ENCODE measurements around the gene TSHZ1. TPM values are rescaled to one million over a fixed set of nuclear protein-coding genes. Genes with fewer than 3 reads are reported as not detected.

TSHZ1 gene
- total and polyA plus RNA-seq, 2 experiments from 2014 or later = 0.23 to 0.38 TPM

- no peaks in the 10 kb centered on the region for H3K4me1 ChIP-seq (ENCODE audit: insufficient read depth)
- H3K4me1 Mint-ChIP-seq = no peaks in the 10 kb centered on the region
- H4K20me1 ChIP-seq (replicated peaks; ENCODE audit: insufficient read depth) = no peaks in the 10 kb centered on the region
- peaks cover 14% of the 10 kb centered on the region for H3K9me3 Mint-ChIP-seq
- H3K27ac Mint-ChIP-seq = no peak overlapping the region
- H3K79me2 ChIP-seq (replicated peaks; ENCODE audit: insufficient read depth) = no peaks in the 10 kb centered on the region
- no peak for ATAC-seq
- TF ChIP-seq EZH2 (IDR thresholded peaks at IDR 0.05; ENCODE audit: low read depth, unreplicated experiment) (no peak), REST (IDR thresholded peaks at IDR 0.05; ENCODE audit: unreplicated experiment) (no peak), STAT1 (IDR thresholded peaks at IDR 0.05; ENCODE audit: unreplicated experiment) (no peak), POLR2AphosphoS5 (IDR thresholded peaks at IDR 0.05; ENCODE audit: low read depth) (no peak), CREB1 (CRISPR knock-in tag; IDR thresholded peaks at IDR 0.05; ENCODE audit: low read depth) (no peak), ZNF331 (CRISPR knock-in tag; IDR thresholded peaks at IDR 0.05; ENCODE audit: low read depth) (no peak), ZNF114 (CRISPR knock-in tag; IDR thresholded peaks at IDR 0.05) (no peak), EZH2phosphoT487 (IDR thresholded peaks at IDR 0.05; ENCODE audit: unreplicated experiment) (no peak)
- H3K9me2 ChIP-seq (ENCODE audit: insufficient read depth) = no peaks in the 10 kb centered on the region
- no peaks in the 10 kb centered on the region for H3K27me3 ChIP-seq (ENCODE audit: insufficient read depth)
- no peak overlapping the region for H3K4me2 ChIP-seq
- H3F3A ChIP-seq (replicated peaks; ENCODE audit: low read depth) = no peaks in the 10 kb centered on the region
- no peak overlapping the region for H3K27ac ChIP-seq (ENCODE audit: low read depth)
- no peak overlapping the region for H2AFZ ChIP-seq
- no peak overlapping the region for H3K4me3 Mint-ChIP-seq
- DNase-seq (ENCODE audit: low spot score) = no peak
- peaks cover 4% of the 10 kb centered on the region for H3K27me3 Mint-ChIP-seq (ENCODE audit: insufficient read depth, low read depth, poor library complexity)
- H3K36me3 ChIP-seq (ENCODE audit: insufficient read depth) = no peaks in the 10 kb centered on the region
- H3K36me3 Mint-ChIP-seq (ENCODE audit: low read depth) = peaks cover 7% of the 10 kb centered on the region; the same call in 2 of the 3 replicates
- no peak overlapping the region for H3K4me3 ChIP-seq
Observed at GRCh38 chr18:75321431-75321830, 110.8 kb downstream of the TSHZ1 start.

GRCh38 chr18:75322206-75322605, 111.6 kb downstream of the TSHZ1 start:
- H3K9me3 Mint-ChIP-seq = peaks cover 19% of the 10 kb centered on the region
- Histone ChIP-seq H4K20me1 (replicated peaks; ENCODE audit: insufficient read depth) (no peaks in the 10 kb centered on the region), H3F3A (replicated peaks; ENCODE audit: low read depth) (no peaks in the 10 kb centered on the region), H3K4me2 (no peak overlapping the region), H3K4me1 (ENCODE audit: insufficient read depth) (no peaks in the 10 kb centered on the region), H3K36me3 (ENCODE audit: insufficient read depth) (no peaks in the 10 kb centered on the region), H3K79me2 (replicated peaks; ENCODE audit: insufficient read depth) (no peaks in the 10 kb centered on the region), H2AFZ (no peak overlapping the region), H3K4me3 (no peak overlapping the region), H3K27ac (ENCODE audit: low read depth) (no peak overlapping the region), H3K27me3 (ENCODE audit: insufficient read depth) (no peaks in the 10 kb centered on the region), H3K9me2 (ENCODE audit: insufficient read depth) (no peaks in the 10 kb centered on the region)
- ATAC-seq (no peak), DNase-seq (ENCODE audit: low spot score) (no peak)
- no peak overlapping the region for H3K4me3 Mint-ChIP-seq
- H3K36me3 Mint-ChIP-seq (ENCODE audit: low read depth) = peaks cover 11% of the 10 kb centered on the region; the same call in 2 of the 3 replicates
- no peak overlapping the region for H3K27ac Mint-ChIP-seq
- TF ChIP-seq NANOG (IDR thresholded peaks at IDR 0.05; ENCODE audit: borderline replicate concordance) = no peak
- TF ChIP-seq ETS1 (IDR thresholded peaks at IDR 0.05) = no peak
- TF ChIP-seq ZNF331 (CRISPR knock-in tag; IDR thresholded peaks at IDR 0.05; ENCODE audit: low read depth) = no peak
- no peak for TF ChIP-seq EZH2phosphoT487 (IDR thresholded peaks at IDR 0.05; ENCODE audit: unreplicated experiment)
- no peak for TF ChIP-seq STAT1 (IDR thresholded peaks at IDR 0.05; ENCODE audit: unreplicated experiment)
- no peak for TF ChIP-seq JUNB (IDR thresholded peaks at IDR 0.05; ENCODE audit: unreplicated experiment)
- no peak for TF ChIP-seq REST (IDR thresholded peaks at IDR 0.05; ENCODE audit: unreplicated experiment)
- TF ChIP-seq EZH2 (IDR thresholded peaks at IDR 0.05; ENCODE audit: low read depth, unreplicated experiment) = no peak
- TF ChIP-seq ZNF114 (CRISPR knock-in tag; IDR thresholded peaks at IDR 0.05) = no peak
- no peak for TF ChIP-seq CTCF (conservative IDR thresholded peaks at IDR 0.05; ENCODE audit: low read depth in 2 of 2)
- TF ChIP-seq POLR2AphosphoS5 (IDR thresholded peaks at IDR 0.05; ENCODE audit: low read depth) = no peak
- TF ChIP-seq CREB1 (CRISPR knock-in tag; IDR thresholded peaks at IDR 0.05; ENCODE audit: low read depth) = no peak
- no peaks in the 10 kb centered on the region for H3K4me1 Mint-ChIP-seq
- peaks cover 5% of the 10 kb centered on the region for H3K27me3 Mint-ChIP-seq (ENCODE audit: insufficient read depth, low read depth, poor library complexity)

Data from GM23338 (cell line).